ENCODE results near the gene CRTC3. TPM values are rescaled to one million over a fixed set of nuclear protein-coding genes. Genes with fewer than 3 reads are reported as not detected.
"Not testable (repeated sequence)": the region's sequence is repeated elsewhere in the genome, so short reads cannot be mapped to it uniquely, and the experiment has no call there.

CRTC3 gene
- total RNA-seq, 1 experiment from 2014 or later, result 27.7 TPM

GRCh38 chr15:90629217-90629616, 99.5 kb downstream of the CRTC3 start:
- no peaks in the 10 kb centered on the region for H3K9me3 ChIP-seq (ENCODE audit: low read length)
- no peak overlapping the region for H3K4me3 ChIP-seq (ENCODE audit: low read length)
- H3K79me2 ChIP-seq (ENCODE audit: low read length), result no peaks in the 10 kb centered on the region
- no peaks in the 10 kb centered on the region for H4K20me1 ChIP-seq (ENCODE audit: insufficient read depth, low read depth, low read length)
- H2AFZ ChIP-seq (ENCODE audit: low read length), result no peak overlapping the region
- H3K4me1 ChIP-seq (ENCODE audit: low read length), result no peaks in the 10 kb centered on the region
- DNase-seq, result no peak
- no peak overlapping the region for H3K27ac ChIP-seq (ENCODE audit: low read length)
- no peaks in the 10 kb centered on the region for H3K27me3 ChIP-seq (ENCODE audit: low read length)
- no peak overlapping the region for H3K9ac ChIP-seq (ENCODE audit: low read length)
- H3K9me2 ChIP-seq (replicated peaks; ENCODE audit: insufficient read depth, low read length), result no peaks in the 10 kb centered on the region
- H3K4me2 ChIP-seq (ENCODE audit: low read depth, low read length, poor library complexity, severe bottlenecking), result no peak overlapping the region
- H3K36me3 ChIP-seq (ENCODE audit: insufficient read depth, low read length), result peaks cover 32% of the 10 kb centered on the region

DNA sequence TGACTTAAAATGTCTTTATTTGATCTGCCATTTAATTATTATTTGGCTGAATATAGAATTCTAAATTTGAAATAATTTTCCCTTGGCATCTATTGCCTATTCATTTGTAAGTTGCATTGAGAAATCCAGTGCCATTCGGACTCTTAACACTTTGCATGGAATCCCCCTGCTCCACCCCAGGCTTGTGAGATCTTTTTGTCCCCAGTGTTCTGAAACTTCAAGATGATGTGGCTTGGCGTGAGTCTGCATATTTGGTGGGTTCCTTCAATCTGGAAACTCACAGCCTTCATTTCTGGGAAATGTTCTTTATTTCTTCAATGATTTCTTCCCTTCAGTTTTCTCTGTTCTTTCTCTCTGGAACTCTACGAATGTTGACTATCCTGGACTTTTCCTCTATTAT, 103.6 kb downstream of the CRTC3 start:
- no peaks in the 10 kb centered on the region for H3K9me2 ChIP-seq (replicated peaks; ENCODE audit: insufficient read depth, low read length)
- no peaks in the 10 kb centered on the region for H4K20me1 ChIP-seq (ENCODE audit: insufficient read depth, low read depth, low read length)
- H3K36me3 ChIP-seq (ENCODE audit: insufficient read depth, low read length), result peaks cover 41% of the 10 kb centered on the region
- no peak overlapping the region for H3K4me3 ChIP-seq (ENCODE audit: low read length)
- H3K9me3 ChIP-seq (ENCODE audit: low read length), result no peaks in the 10 kb centered on the region
- no peak overlapping the region for H2AFZ ChIP-seq (ENCODE audit: low read length)
- H3K27me3 ChIP-seq (ENCODE audit: low read length), result no peaks in the 10 kb centered on the region
- no peak overlapping the region for H3K4me2 ChIP-seq (ENCODE audit: low read depth, low read length, poor library complexity, severe bottlenecking)
- H3K79me2 ChIP-seq (ENCODE audit: low read length), result no peaks in the 10 kb centered on the region
- H3K9ac ChIP-seq (ENCODE audit: low read length), result no peak overlapping the region
- no peak overlapping the region for H3K27ac ChIP-seq (ENCODE audit: low read length)
- DNase-seq, result no peak
- no peaks in the 10 kb centered on the region for H3K4me1 ChIP-seq (ENCODE audit: low read length)

DNA sequence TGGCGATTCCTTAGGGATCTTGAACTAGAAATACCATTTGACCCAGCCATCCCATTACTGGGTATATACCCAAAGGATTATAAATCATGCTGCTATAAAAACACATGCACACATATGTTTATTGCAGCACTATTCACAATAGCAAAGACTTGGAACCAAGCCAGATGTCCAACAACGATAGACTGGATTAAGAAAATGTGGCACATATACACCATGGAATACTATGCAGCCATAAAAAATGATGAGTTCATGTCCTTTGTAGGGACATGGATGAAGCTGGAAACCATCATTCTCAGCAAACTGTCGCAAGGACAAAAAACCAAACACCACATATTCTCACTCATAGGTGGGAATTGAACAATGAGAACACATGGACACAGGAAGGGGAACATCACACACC, 107.3 kb downstream of the CRTC3 start:
- H2AFZ ChIP-seq (ENCODE audit: low read length); H3K9me3 ChIP-seq (ENCODE audit: low read length); H3K27ac ChIP-seq (ENCODE audit: low read length); H3K4me3 ChIP-seq (ENCODE audit: low read length); H3K79me2 ChIP-seq (ENCODE audit: low read length); H3K4me1 ChIP-seq (ENCODE audit: low read length); H3K4me2 ChIP-seq (ENCODE audit: low read depth, low read length, poor library complexity, severe bottlenecking); H3K9me2 ChIP-seq (replicated peaks; ENCODE audit: insufficient read depth, low read length); H4K20me1 ChIP-seq (ENCODE audit: insufficient read depth, low read depth, low read length); H3K27me3 ChIP-seq (ENCODE audit: low read length); H3K9ac ChIP-seq (ENCODE audit: low read length); DNase-seq: not testable (repeated sequence)
- peaks cover 30% of the 10 kb centered on the region for H3K36me3 ChIP-seq (ENCODE audit: insufficient read depth, low read length)

DNA sequence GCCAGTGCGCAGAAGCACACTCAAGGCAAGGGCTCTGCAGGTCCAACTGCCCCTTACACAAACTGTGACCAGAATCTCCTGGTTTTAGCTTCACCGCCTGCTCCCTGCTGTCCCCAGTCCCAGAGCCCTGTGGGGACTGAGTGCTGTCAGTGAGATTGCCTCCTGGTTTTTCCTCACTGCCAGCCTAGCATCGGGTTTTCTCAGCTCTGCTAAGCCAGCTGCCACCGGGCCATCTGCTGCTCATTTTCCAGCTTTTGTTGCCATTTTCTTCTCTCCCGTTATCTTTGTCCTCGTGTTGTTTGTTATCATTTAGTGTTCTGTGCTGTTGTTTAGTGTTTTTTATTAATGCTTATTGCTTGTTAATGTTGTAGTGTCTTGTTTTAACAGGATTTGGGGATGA, 108.0 kb downstream of the CRTC3 start:
- Histone ChIP-seq H2AFZ (ENCODE audit: low read length) (no peak overlapping the region), H4K20me1 (ENCODE audit: insufficient read depth, low read depth, low read length) (no peaks in the 10 kb centered on the region), H3K9me2 (replicated peaks; ENCODE audit: insufficient read depth, low read length) (no peaks in the 10 kb centered on the region), H3K4me2 (ENCODE audit: low read depth, low read length, poor library complexity, severe bottlenecking) (no peak overlapping the region), H3K4me3 (ENCODE audit: low read length) (no peak overlapping the region), H3K9me3 (ENCODE audit: low read length) (no peaks in the 10 kb centered on the region), H3K27me3 (ENCODE audit: low read length) (no peaks in the 10 kb centered on the region), H3K9ac (ENCODE audit: low read length) (no peak overlapping the region), H3K36me3 (ENCODE audit: insufficient read depth, low read length) (peaks cover 30% of the 10 kb centered on the region), H3K4me1 (ENCODE audit: low read length) (no peaks in the 10 kb centered on the region), H3K79me2 (ENCODE audit: low read length) (no peaks in the 10 kb centered on the region), H3K27ac (ENCODE audit: low read length) (no peak overlapping the region)
- no peak for DNase-seq

GRCh38 chr15:90638201-90638691, 108.5 kb downstream of the CRTC3 start:
- no peak overlapping the region for H3K4me3 ChIP-seq (ENCODE audit: low read length)
- H3K36me3 ChIP-seq (ENCODE audit: insufficient read depth, low read length), result peaks cover 25% of the 10 kb centered on the region
- no peak overlapping the region for H3K27ac ChIP-seq (ENCODE audit: low read length)
- H3K4me1 ChIP-seq (ENCODE audit: low read length), result no peaks in the 10 kb centered on the region
- no peaks in the 10 kb centered on the region for H3K9me2 ChIP-seq (replicated peaks; ENCODE audit: insufficient read depth, low read length)
- H3K4me2 ChIP-seq (ENCODE audit: low read depth, low read length, poor library complexity, severe bottlenecking), result no peak overlapping the region
- no peak overlapping the region for H3K9ac ChIP-seq (ENCODE audit: low read length)
- no peaks in the 10 kb centered on the region for H3K27me3 ChIP-seq (ENCODE audit: low read length)
- no peak overlapping the region for H2AFZ ChIP-seq (ENCODE audit: low read length)
- no peaks in the 10 kb centered on the region for H3K9me3 ChIP-seq (ENCODE audit: low read length)
- no peaks in the 10 kb centered on the region for H3K79me2 ChIP-seq (ENCODE audit: low read length)
- DNase-seq, result no peak
- no peaks in the 10 kb centered on the region for H4K20me1 ChIP-seq (ENCODE audit: insufficient read depth, low read depth, low read length)

DNA sequence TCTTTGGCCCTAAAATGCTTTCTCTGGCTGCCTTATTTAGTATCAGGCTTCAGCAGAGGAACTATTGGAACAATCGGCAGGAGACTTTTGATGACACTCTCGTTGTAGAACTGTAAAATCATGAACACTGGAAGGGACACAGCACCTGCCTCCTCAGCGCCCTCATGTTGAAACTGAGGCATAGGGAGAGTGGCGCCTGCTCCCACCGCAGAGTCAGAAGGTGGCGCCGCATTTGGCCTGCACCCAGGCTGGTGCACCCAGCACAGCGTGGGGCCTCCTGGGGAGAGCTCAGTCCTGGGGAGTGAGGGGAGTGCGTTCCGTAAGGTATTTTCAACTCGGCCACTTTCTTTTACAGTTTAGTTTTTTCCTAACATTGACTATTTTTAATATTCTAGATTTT, 109.2 kb downstream of the CRTC3 start:
- Histone ChIP-seq H4K20me1 (ENCODE audit: insufficient read depth, low read depth, low read length) (no peaks in the 10 kb centered on the region), H2AFZ (ENCODE audit: low read length) (no peak overlapping the region), H3K4me3 (ENCODE audit: low read length) (no peak overlapping the region), H3K9ac (ENCODE audit: low read length) (no peak overlapping the region), H3K27ac (ENCODE audit: low read length) (no peak overlapping the region), H3K79me2 (ENCODE audit: low read length) (no peaks in the 10 kb centered on the region), H3K4me1 (ENCODE audit: low read length) (no peaks in the 10 kb centered on the region), H3K9me3 (ENCODE audit: low read length) (no peaks in the 10 kb centered on the region), H3K36me3 (ENCODE audit: insufficient read depth, low read length) (peaks cover 20% of the 10 kb centered on the region), H3K9me2 (replicated peaks; ENCODE audit: insufficient read depth, low read length) (no peaks in the 10 kb centered on the region), H3K4me2 (ENCODE audit: low read depth, low read length, poor library complexity, severe bottlenecking) (no peak overlapping the region), H3K27me3 (ENCODE audit: low read length) (no peaks in the 10 kb centered on the region)
- no peak for DNase-seq

DNA sequence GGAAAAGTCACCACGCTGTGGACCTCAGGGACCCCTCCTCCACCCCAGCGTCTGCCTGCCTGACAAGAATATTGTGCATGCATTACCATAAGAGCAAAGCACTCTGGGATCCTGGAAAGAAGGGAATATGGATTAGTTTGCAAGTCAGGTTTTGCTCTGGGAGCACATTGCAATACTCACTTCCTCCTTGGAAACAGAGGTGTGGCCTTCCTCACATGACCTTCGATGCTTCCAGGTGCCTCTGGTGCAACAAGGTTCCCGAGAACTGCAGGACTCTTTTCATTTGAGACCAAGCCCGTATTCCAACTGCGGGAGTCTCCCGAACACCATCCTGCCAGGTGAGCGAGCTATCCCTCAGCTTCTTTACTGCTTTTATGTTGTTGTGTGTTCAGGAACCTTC, 111.1 kb downstream of the CRTC3 start:
- Histone ChIP-seq H3K9ac (ENCODE audit: low read length) (no peak overlapping the region), H3K79me2 (ENCODE audit: low read length) (no peaks in the 10 kb centered on the region), H3K4me2 (ENCODE audit: low read depth, low read length, poor library complexity, severe bottlenecking) (no peak overlapping the region), H3K9me2 (replicated peaks; ENCODE audit: insufficient read depth, low read length) (no peaks in the 10 kb centered on the region), H2AFZ (ENCODE audit: low read length) (no peak overlapping the region), H3K27ac (ENCODE audit: low read length) (no peak overlapping the region), H3K36me3 (ENCODE audit: insufficient read depth, low read length) (peaks cover 9% of the 10 kb centered on the region; the same call in 1 of the 2 replicates), H4K20me1 (ENCODE audit: insufficient read depth, low read depth, low read length) (no peaks in the 10 kb centered on the region), H3K4me1 (ENCODE audit: low read length) (no peaks in the 10 kb centered on the region), H3K4me3 (ENCODE audit: low read length) (no peak overlapping the region), H3K27me3 (ENCODE audit: low read length) (no peaks in the 10 kb centered on the region), H3K9me3 (ENCODE audit: low read length) (no peaks in the 10 kb centered on the region)
- DNase-seq, result no peak

DNA sequence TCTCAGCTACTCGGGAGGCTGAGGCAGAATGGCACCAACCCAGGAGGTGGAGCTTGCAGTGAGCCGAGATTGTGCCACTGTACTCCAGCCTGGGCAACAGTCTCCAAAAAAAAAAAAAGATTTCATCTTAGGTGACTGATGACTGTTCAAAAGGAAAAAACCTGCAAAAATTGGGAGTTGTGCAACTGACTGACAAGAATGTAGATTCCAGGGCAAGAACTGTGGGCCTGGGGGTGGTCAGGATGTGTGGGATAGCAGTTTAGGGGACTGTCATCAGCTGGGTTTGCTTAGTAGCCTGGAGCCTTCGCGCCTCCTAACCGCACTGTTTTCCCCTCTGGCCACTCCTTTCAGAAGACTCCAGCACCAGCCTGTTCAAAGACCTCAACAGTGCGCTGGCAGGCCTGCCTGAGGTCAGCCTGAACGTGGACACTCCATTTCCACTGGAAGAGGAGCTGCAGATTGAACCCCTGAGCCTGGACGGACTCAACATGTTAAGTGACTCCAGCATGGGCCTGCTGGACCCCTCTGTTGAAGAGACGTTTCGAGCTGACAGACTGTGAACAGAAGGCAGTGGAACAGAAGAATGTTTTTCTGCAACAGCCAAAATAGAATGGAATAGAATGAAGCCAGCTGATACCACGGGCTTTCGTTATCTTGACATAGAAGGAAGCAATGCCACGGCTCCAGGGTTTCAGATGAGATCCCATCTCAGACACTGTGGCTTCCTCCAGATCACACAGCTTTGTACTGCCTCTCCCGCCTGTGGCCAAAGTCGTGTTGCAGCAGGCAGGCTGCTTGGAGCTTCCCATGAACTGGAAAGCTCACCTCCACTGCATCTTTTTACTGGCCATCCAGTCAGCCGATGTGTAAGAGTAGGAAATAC, 112.1 kb downstream of the CRTC3 start:
- Histone ChIP-seq H3K36me3 (ENCODE audit: insufficient read depth, low read length) (peaks cover 9% of the 10 kb centered on the region; the same call in 1 of the 2 replicates), H3K4me2 (ENCODE audit: low read depth, low read length, poor library complexity, severe bottlenecking) (no peak overlapping the region), H3K4me1 (ENCODE audit: low read length) (no peaks in the 10 kb centered on the region), H3K4me3 (ENCODE audit: low read length) (no peak overlapping the region), H3K9me3 (ENCODE audit: low read length) (no peaks in the 10 kb centered on the region), H4K20me1 (ENCODE audit: insufficient read depth, low read depth, low read length) (no peaks in the 10 kb centered on the region), H3K79me2 (ENCODE audit: low read length) (no peaks in the 10 kb centered on the region), H3K9ac (ENCODE audit: low read length) (no peak overlapping the region), H2AFZ (ENCODE audit: low read length) (no peak overlapping the region), H3K27ac (ENCODE audit: low read length) (no peak overlapping the region), H3K27me3 (ENCODE audit: low read length) (no peaks in the 10 kb centered on the region), H3K9me2 (replicated peaks; ENCODE audit: insufficient read depth, low read length) (no peaks in the 10 kb centered on the region)
- no peak for DNase-seq
